ENCODE data around the gene C1R.

C1R gene

GRCh38 chr12:7035463-7035862 lies 56.8 kb downstream of the C1R start:
- Histone ChIP-seq H3K36me3 (ENCODE audit: insufficient read depth, low read length) (no peaks in the 10 kb centered on the region), H3K9ac (ENCODE audit: low read length) (no peak overlapping the region), H3K9me3 (ENCODE audit: low read length) (no peaks in the 10 kb centered on the region)

DNA sequence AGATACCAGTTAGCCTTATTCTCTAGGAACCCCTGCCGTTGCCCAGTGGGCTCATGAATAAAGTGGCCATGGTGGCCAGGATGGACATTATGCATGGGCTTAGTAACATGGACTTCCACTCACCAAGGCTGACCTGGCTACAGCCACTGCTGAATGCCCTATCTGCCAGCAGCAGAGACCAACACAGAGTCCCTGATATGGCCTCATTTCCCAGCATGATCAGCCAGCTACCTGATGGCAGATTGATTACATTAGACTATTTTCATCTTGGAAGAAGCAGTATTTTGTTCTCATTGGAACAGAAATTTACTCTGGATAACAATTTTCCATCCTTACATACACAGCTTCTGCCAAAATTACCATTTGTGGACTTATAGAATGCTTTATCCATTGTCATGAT lies 57.8 kb downstream of the C1R start:
- H3K4me3 ChIP-seq (ENCODE audit: low read depth, low read length, poor library complexity, severe bottlenecking), result no peak overlapping the region
- no peaks in the 10 kb centered on the region for H3K9me2 ChIP-seq (ENCODE audit: low read depth, low read length)
- H3K4me2 ChIP-seq (ENCODE audit: low read length), result no peak overlapping the region
- H2AFZ ChIP-seq (ENCODE audit: low read length), result no peak overlapping the region
- no peak overlapping the region for H3K27ac ChIP-seq (ENCODE audit: low read depth, low read length, poor library complexity, severe bottlenecking)
- no peaks in the 10 kb centered on the region for H4K20me1 ChIP-seq (ENCODE audit: insufficient read depth, low read length)
- H3F3A ChIP-seq (ENCODE audit: insufficient read depth, low read length), result no peaks in the 10 kb centered on the region
- H3K9me3 ChIP-seq (ENCODE audit: low read length), result no peaks in the 10 kb centered on the region
- no peaks in the 10 kb centered on the region; the same call in 1 of the 2 replicates for H3K27me3 ChIP-seq (ENCODE audit: insufficient read depth, low read length)
- H3K9ac ChIP-seq (ENCODE audit: low read length), result no peak overlapping the region
- TF ChIP-seq EZH2 (IDR thresholded peaks at IDR 0.05; ENCODE audit: borderline replicate concordance, low read length), result no peak
- TF ChIP-seq, protein P1, sequence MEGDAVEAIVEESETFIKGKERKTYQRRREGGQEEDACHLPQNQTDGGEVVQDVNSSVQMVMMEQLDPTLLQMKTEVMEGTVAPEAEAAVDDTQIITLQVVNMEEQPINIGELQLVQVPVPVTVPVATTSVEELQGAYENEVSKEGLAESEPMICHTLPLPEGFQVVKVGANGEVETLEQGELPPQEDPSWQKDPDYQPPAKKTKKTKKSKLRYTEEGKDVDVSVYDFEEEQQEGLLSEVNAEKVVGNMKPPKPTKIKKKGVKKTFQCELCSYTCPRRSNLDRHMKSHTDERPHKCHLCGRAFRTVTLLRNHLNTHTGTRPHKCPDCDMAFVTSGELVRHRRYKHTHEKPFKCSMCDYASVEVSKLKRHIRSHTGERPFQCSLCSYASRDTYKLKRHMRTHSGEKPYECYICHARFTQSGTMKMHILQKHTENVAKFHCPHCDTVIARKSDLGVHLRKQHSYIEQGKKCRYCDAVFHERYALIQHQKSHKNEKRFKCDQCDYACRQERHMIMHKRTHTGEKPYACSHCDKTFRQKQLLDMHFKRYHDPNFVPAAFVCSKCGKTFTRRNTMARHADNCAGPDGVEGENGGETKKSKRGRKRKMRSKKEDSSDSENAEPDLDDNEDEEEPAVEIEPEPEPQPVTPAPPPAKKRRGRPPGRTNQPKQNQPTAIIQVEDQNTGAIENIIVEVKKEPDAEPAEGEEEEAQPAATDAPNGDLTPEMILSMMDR (IDR thresholded peaks at IDR 0.05; ENCODE audit: low read length), result no peak
- no peaks in the 10 kb centered on the region for H3K36me3 ChIP-seq (ENCODE audit: insufficient read depth, low read length)
- no peaks in the 10 kb centered on the region for H3K4me1 ChIP-seq (ENCODE audit: insufficient read depth, low read length, severe bottlenecking)
- no peaks in the 10 kb centered on the region for H3K79me2 ChIP-seq (ENCODE audit: insufficient read depth, low read length)

More at GRCh38 chr12:7035463-7035862, 56.8 kb downstream of the C1R start:
- Histone ChIP-seq H3K4me3 (ENCODE audit: low read depth, low read length, poor library complexity, severe bottlenecking) (no peak overlapping the region), H3K27ac (ENCODE audit: low read depth, low read length, poor library complexity, severe bottlenecking) (no peak overlapping the region), H4K20me1 (ENCODE audit: insufficient read depth, low read length) (no peaks in the 10 kb centered on the region), H2AFZ (ENCODE audit: low read length) (no peak overlapping the region), H3K9me2 (ENCODE audit: low read depth, low read length) (no peaks in the 10 kb centered on the region), H3K27me3 (ENCODE audit: insufficient read depth, low read length) (no peaks in the 10 kb centered on the region; the same call in 1 of the 2 replicates), H3K4me1 (ENCODE audit: insufficient read depth, low read length, severe bottlenecking) (no peaks in the 10 kb centered on the region), H3K79me2 (ENCODE audit: insufficient read depth, low read length) (no peaks in the 10 kb centered on the region), H3K4me2 (ENCODE audit: low read length) (no peak overlapping the region), H3F3A (ENCODE audit: insufficient read depth, low read length) (no peaks in the 10 kb centered on the region)
- TF ChIP-seq, protein P1 (IDR thresholded peaks at IDR 0.05; ENCODE audit: low read length), result no peak
- no peak for TF ChIP-seq EZH2 (IDR thresholded peaks at IDR 0.05; ENCODE audit: borderline replicate concordance, low read length)

- Histone ChIP-seq H3K4me2 (ENCODE audit: low read length) (no peak overlapping the region), H2AFZ (ENCODE audit: low read length) (no peak overlapping the region), H3K36me3 (ENCODE audit: insufficient read depth, low read length) (no peaks in the 10 kb centered on the region), H3K4me1 (ENCODE audit: insufficient read depth, low read length, severe bottlenecking) (no peaks in the 10 kb centered on the region), H3K9ac (ENCODE audit: low read length) (no peak overlapping the region), H3K9me3 (ENCODE audit: low read length) (no peaks in the 10 kb centered on the region), H4K20me1 (ENCODE audit: insufficient read depth, low read length) (no peaks in the 10 kb centered on the region), H3K4me3 (ENCODE audit: low read depth, low read length, poor library complexity, severe bottlenecking) (no peak overlapping the region), H3K79me2 (ENCODE audit: insufficient read depth, low read length) (no peaks in the 10 kb centered on the region), H3F3A (ENCODE audit: insufficient read depth, low read length) (no peaks in the 10 kb centered on the region), H3K27ac (ENCODE audit: low read depth, low read length, poor library complexity, severe bottlenecking) (no peak overlapping the region), H3K9me2 (ENCODE audit: low read depth, low read length) (no peaks in the 10 kb centered on the region), H3K27me3 (ENCODE audit: insufficient read depth, low read length) (no peaks in the 10 kb centered on the region)
- TF ChIP-seq, protein P1 (IDR thresholded peaks at IDR 0.05; ENCODE audit: low read length), result no peak
- no peak for TF ChIP-seq EZH2 (IDR thresholded peaks at IDR 0.05; ENCODE audit: borderline replicate concordance, low read length)
Measured at GRCh38 chr12:7032990-7033389, 59.3 kb downstream of the C1R start.
